Stimulated activated CD4-positive, alpha-beta T cell treated with anti-CD3 and anti-CD28 coated beads, Interleukin-12 subunit alpha, Interleukin-12 subunit beta, amount 100 ng/mL, for 4 hours (primary cell): ENCODE data around the gene CREG2.

Experiments used
- DNase-seq: peaks from one replicate; pipeline ENCODE4 v3.0.0-alpha.2; 2020

The CREG2 gene

DNA sequence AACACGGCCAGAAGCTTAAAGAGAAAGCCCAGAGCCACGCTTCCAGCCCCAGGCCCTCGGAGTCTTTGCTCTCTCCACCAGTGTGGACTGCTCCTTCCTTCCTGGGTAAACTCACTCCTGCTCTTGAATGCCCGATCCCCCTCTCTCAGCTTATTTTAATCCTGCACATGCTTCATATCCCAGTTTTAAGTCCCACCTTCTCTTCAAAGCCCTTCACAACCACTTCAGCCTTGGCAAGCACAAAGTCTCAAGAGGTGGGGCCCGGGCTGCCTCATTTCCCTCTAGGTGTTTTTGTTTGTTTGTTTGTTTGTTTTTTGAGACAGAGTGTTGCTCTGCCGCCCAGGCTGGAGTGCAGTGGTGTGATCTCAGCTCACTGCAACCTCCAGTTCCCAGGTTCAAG, 21.6 kb upstream of the CREG2 start:
- DNase-seq = no peak

DNA sequence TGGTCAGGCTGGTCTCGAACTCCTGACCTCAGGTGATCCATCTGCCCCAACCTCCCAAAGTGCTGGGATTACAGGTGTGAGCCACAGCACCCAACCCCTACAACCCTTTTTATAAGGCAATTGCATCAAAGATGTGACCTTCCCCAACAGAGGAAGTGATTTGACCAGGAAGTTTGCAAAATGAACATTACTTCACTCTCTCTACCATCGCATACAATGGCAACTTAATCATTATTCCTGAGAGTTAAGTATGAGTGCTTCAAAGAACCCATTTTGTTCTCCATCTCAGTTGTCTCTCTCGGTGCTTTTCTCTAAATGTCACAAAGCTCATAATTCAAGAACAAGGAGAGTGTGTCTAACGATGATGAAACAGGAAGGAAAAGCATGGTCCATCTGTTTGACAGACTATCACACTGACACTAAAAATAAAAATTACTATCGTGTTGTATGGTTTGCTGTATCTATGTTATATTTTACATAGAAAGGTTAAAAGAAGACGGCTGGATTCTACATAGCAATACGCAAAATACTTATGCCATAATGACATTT, 18.1 kb upstream of the CREG2 start:
- no peak for DNase-seq

- DNase-seq = no peak
Observed at GRCh38 chr2:101403745-101404144, 16.4 kb upstream of the CREG2 start.

- no peak for DNase-seq
Observed at GRCh38 chr2:101402630-101403029, 15.3 kb upstream of the CREG2 start.

DNA sequence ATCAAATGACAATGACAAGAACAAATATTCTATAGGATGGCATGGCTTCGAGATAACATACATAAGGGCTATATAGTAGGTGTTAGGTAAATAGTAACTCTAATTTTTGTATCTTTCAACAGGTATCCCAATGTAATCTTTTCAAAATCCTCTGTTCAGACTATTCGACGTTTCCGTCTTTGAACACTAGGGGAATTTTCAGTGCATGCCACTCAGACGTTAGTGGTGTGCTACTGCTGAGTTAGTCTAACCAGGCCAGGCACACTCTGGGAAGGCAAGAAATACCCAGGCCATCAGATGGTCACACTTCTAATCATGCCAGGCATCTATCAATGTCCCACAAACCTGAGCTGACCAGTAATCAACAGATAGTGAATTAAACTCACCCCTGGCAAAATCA, 14.6 kb upstream of the CREG2 start:
- no peak for DNase-seq

DNA sequence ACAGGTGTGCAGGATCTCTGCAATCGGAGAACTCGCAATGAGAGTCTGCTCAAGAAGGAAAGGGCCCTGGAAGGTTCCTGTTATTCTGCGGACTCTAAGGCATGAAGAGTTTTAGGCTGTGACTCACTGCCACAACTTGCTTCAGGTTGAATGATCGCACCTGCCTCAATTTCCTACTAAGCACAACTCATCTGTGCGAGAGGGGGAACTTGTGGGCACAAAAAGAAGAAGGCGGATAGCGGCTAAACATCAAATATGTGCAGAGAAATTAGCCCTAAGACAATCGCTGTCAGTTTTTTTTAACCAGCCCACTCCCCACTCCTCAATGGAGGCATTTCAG, 14.0 kb upstream of the CREG2 start:
- no peak for DNase-seq

GRCh38 chr2:101400506-101401325, 13.4 kb upstream of the CREG2 start:
- DNase-seq = no peak

DNA sequence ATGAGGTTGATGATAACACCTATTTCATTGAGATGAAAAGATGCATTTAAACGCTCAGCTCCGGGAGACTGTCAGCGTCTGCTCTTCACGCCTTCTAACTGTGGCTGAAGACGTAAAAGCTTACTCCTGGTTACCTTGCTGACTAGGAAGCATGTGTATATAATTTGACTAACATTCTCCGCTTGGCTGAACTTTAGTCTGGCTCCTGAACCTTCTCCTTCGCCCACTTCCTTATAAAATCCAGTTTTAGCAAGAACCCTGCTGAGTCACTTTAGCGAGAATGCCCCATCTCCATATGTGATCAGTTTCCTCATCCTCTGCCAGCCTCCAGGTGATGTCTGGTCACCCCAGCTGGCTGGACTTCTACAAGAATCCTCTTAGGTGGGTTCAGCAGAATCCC, 12.7 kb upstream of the CREG2 start:
- no peak for DNase-seq

DNA sequence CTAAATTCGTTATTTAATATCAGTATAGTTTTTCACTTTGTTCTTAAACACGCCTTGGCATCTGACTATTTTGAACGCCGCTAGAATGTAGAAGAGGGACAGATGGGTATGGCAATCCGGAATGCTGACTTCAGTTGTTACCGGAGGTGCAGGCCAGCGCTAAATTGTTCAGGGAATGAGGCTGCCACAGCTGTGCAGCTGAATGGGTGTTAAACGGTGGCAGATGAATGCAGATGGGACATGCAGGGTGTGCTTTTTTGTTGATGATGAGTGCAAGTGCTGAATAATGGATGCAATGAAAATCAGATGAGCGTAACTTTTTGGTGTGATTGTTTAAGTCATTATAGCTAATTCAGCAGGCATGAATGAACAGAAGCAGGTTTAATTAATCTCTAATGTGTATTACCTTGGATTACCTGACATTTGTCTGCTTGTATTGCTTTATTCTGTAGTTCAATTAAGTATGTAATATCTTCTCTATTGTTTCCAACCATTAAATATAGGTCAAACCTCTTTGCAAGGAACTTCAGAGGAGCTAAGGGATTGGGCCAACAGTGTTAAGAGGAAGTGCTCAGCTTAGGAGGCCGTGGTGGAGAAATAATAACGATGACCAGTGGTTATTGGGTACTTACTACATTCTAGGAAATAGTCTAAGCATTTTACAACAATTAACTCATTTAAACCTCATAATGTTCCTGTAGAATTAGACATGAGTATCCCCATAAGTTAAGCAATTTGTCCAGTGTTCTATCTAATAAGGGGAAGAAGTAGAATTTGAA, 11.9 kb upstream of the CREG2 start:
- DNase-seq = no peak

DNA sequence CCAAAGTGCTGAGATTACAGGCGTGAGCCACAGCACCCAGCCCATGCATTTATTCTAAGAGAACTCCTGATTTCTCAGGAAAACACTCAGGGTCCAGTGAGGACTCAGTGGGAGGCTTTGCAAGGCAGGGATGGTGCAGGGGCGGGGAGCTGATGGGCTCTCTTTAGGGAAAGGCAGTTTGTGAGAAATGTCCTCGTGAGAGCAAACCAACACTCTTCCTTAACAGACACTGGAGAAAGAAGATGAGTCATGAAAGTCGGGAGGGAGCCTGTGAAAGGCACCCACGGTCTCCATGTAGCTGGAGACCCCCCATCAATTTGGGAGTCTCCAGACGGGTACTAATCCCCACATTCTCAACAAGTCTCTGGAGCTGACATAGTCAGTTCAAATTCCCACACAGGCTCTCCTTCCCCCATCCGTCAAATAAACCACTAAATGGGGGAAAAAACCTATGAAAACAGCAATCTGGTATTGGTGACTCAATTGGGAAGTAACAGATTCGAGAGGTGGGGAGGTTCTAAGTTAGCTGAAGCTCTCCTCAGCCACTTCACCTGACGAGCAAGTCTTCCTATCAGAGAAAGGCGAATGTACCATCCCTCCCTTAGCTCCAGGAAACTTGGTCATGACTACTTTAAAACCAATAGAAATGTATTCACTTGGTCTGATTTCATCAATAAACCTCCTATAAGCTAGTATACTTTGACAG, 11.0 kb upstream of the CREG2 start:
- DNase-seq = no peak

GRCh38 chr2:101396316-101396717, 9.0 kb upstream of the CREG2 start:
- DNase-seq = no peak

DNA sequence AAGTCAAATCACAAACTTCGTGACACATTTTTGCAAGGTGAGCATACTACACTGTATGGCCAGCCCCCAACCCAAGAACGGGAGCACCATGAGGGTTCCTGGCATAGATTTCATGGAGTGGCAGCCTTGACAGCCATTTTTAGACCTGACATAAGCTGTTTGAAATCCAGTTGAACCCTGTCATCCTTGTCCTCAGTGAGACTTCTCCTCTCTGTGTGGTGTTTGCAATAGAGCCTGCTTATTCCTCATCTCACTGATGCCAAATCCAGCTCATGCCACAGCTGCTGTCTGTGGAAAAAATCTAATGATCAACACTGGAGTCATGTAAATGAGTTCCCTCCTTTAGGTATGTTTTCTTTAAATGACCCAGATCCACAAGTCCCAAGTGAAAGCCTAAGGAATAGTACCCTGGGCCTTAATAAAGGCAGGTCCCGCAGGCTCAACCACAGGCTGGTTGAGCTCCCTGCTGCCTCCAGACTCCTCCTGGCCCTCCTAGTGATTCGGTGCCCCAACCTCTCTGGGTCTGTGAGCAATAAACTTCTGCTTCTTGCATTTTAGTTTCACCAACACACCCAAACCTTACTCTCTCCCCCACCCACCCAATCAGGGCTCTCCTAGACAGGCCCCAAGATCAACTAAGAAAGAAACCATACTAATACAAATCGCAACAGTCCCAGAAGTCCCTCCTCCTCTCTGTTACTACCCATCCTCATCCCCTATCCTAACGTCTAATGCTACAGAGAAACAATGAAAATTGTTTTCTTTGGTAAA, 8.4 kb upstream of the CREG2 start:
- no peak for DNase-seq

GRCh38 chr2:101388232-101388631, 929 bp upstream of the CREG2 start:
- no peak for DNase-seq

- no peak for DNase-seq
Observed at GRCh38 chr2:101386599-101387150, 628 bp downstream of the CREG2 start.

DNA sequence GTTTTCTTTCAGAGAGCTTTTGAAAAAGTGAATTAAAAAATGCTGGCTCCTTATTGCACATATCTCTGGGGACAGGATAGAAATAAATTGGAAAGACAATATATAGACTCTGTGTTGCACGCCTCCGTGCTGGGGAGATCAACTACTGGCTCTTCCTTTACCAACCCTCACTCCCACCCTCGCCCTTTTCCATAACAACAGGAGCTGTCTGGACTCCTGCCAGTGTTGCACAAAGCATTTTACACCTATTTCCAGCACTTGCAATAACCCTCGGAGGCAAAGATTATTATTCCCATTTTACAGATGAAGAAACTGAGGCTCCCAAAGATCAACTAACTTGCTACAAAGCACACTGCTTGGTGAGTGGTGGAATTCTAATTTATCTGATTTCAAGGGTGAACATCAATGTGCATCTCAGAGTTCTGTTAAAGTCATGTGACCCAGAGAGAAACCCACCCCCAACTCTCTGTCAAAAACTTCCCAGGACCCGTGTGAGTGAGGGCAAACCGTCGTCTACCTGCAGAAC, 4.2 kb downstream of the CREG2 start:
- no peak for DNase-seq

- no peak for DNase-seq
Observed at GRCh38 chr2:101382442-101382841, 4.9 kb downstream of the CREG2 start.

- no peak for DNase-seq
Observed at GRCh38 chr2:101380376-101380775, 6.9 kb downstream of the CREG2 start.

GRCh38 chr2:101379091-101379490, 8.2 kb downstream of the CREG2 start:
- DNase-seq = no peak

DNA sequence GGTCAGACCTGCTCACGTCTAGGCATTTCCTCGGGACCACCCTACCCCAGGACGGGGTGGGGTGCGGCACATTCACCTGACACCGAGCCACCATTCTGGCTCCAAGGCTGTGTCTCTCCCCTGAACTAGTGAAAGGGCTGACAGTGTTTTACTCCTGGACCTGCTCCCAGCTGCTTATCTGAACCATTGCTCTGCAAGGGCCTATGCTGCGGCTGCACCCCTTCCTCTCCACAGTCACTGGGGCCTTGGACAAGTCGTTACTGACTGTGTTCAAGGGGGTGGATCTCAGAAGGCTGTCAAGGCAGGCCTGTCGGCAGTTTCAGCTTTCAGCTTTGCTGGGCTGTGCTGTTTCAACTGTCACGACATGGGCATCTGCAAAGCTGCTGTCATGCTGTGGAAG, 11.7 kb downstream of the CREG2 start:
- DNase-seq = no peak

DNA sequence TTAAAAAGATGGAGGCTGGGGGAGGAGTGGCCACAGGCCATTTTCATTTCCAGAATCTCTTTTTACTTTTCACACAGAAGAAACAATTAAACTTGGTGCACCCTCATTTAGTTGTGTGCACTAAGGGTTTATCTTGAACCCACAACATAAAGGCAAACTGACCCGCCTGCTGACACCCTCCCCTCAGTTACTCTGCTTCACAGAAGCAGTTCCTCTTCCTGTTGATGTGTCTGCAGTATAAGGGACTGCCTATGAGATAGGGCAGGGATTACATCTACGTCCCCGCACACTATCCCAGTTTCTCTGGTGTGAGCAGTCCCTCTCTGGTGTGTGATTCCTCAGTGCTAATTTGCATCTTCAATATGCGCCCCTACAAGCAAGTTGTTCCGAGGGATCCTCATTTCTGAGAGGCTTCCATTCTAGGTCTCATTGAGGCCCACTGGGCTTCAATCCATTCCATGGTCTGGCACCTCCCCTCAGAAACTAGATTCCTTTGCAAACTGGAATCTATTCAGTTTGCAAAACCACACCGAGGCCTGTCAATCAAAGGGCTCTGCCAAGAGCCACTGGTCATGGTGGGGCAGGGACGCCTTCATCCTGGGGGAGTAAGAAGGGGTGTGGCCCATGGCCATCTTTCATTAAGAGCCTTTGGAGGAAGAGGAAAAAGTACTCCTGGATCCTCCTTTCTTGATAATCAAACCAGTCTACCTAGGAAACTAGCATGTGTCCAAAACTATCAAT, 12.3 kb downstream of the CREG2 start:
- no peak for DNase-seq

GRCh38 chr2:101372792-101373191, 14.5 kb downstream of the CREG2 start:
- DNase-seq = no peak
